ENCODE results near the gene RUNX3. TPM values are rescaled to one million over a fixed set of nuclear protein-coding genes. Genes with fewer than 3 reads are reported as not detected.

RUNX3 gene
- total RNA-seq, 2 donors from 2014 or later = 254 to 298 TPM

- no peaks in the 10 kb centered on the region for H3K27me3 Mint-ChIP-seq (ENCODE audit: low read depth)
- ATAC-seq (replicated peaks in 1 of 2) (no peak), DNase-seq (no peak)
- H3K4me1 Mint-ChIP-seq (ENCODE audit: low read depth) = peaks cover 77% of the 10 kb centered on the region
- no peaks in the 10 kb centered on the region for H3K9me3 Mint-ChIP-seq
- H3K36me3 Mint-ChIP-seq (ENCODE audit: insufficient read depth in 2 of 2) = peaks cover 8 to 14% of the 10 kb centered on the region in 2 donors
- H3K27ac Mint-ChIP-seq = peak overlapping the region; percentile 56
- H3K4me3 Mint-ChIP-seq = peak overlapping the region in 1 of 2 donors; percentile 48
Measured at GRCh38 chr1:24967962-24968361, 37.9 kb upstream of the RUNX3 start.

- ATAC-seq (replicated peaks in 1 of 2) (no peak), DNase-seq (no peak)
- peak overlapping the region in 1 of 2 donors; percentile 11 for H3K4me3 Mint-ChIP-seq
- peaks cover 10 to 14% of the 10 kb centered on the region in 2 donors for H3K36me3 Mint-ChIP-seq (ENCODE audit: insufficient read depth in 2 of 2)
- peaks cover 73% of the 10 kb centered on the region for H3K4me1 Mint-ChIP-seq (ENCODE audit: low read depth)
- H3K27me3 Mint-ChIP-seq (ENCODE audit: low read depth) = no peaks in the 10 kb centered on the region
- H3K27ac Mint-ChIP-seq = no peak overlapping the region
- no peaks in the 10 kb centered on the region for H3K9me3 Mint-ChIP-seq
Measured at GRCh38 chr1:24967555-24967954, 37.5 kb upstream of the RUNX3 start.

GRCh38 chr1:24966724-24967346 is 36.8 kb upstream of the RUNX3 start:
- peak overlapping the region; percentile 82 for H3K27ac Mint-ChIP-seq
- peak overlapping the region; percentile 67 to 89 for H3K4me3 Mint-ChIP-seq
- H3K4me1 Mint-ChIP-seq (ENCODE audit: low read depth) = peaks cover 71% of the 10 kb centered on the region
- H3K36me3 Mint-ChIP-seq (ENCODE audit: insufficient read depth in 2 of 2) = peaks cover 15 to 21% of the 10 kb centered on the region in 2 donors
- DNase-seq (peak; percentile 89 to 91), ATAC-seq (replicated peaks in 1 of 2) (peak; percentile 61 to 63)
- H3K27me3 Mint-ChIP-seq (ENCODE audit: low read depth) = no peaks in the 10 kb centered on the region
- no peaks in the 10 kb centered on the region for H3K9me3 Mint-ChIP-seq

- Mint-ChIP-seq H3K27ac (peak overlapping the region; percentile 99), H3K4me3 (peak overlapping the region; percentile 89 to 96)
Measured at GRCh38 chr1:24966121-24966723, 36.1 kb upstream of the RUNX3 start.

GRCh38 chr1:24965571-24965930 is 35.5 kb upstream of the RUNX3 start:
- DNase-seq (peak in 1 of 2 donors; percentile 48), ATAC-seq (replicated peaks in 1 of 2) (peak in 1 of 2 donors; percentile 1)
- peaks cover 21 to 30% of the 10 kb centered on the region in 2 donors for H3K36me3 Mint-ChIP-seq (ENCODE audit: insufficient read depth in 2 of 2)
- peak overlapping the region; percentile 89 to 96 for H3K4me3 Mint-ChIP-seq
- H3K4me1 Mint-ChIP-seq (ENCODE audit: low read depth) = peaks cover 71% of the 10 kb centered on the region
- peak overlapping the region; percentile 99 for H3K27ac Mint-ChIP-seq
- no peaks in the 10 kb centered on the region for H3K9me3 Mint-ChIP-seq
- H3K27me3 Mint-ChIP-seq (ENCODE audit: low read depth) = no peaks in the 10 kb centered on the region

More at GRCh38 chr1:24966121-24966723, 36.1 kb upstream of the RUNX3 start:
- DNase-seq = peak; percentile 52 to 55
- H3K4me1 Mint-ChIP-seq (ENCODE audit: low read depth) = peaks cover 71% of the 10 kb centered on the region
- H3K36me3 Mint-ChIP-seq (ENCODE audit: insufficient read depth in 2 of 2) = peaks cover 19 to 26% of the 10 kb centered on the region in 2 donors
- H3K27me3 Mint-ChIP-seq (ENCODE audit: low read depth) = no peaks in the 10 kb centered on the region
- peak; percentile 7 to 8 for ATAC-seq (replicated peaks in 1 of 2)
- H3K9me3 Mint-ChIP-seq = no peaks in the 10 kb centered on the region

- peak; percentile 96 to 97 for DNase-seq
- Mint-ChIP-seq H3K36me3 (ENCODE audit: insufficient read depth in 2 of 2) (peaks cover 24 to 33% of the 10 kb centered on the region in 2 donors), H3K27ac (peak overlapping the region; percentile 99), H3K9me3 (no peaks in the 10 kb centered on the region), H3K27me3 (ENCODE audit: low read depth) (no peaks in the 10 kb centered on the region), H3K4me1 (ENCODE audit: low read depth) (peaks cover 71% of the 10 kb centered on the region), H3K4me3 (peak overlapping the region; percentile 89 to 96)
- ATAC-seq (replicated peaks in 1 of 2) = peak; percentile 76 to 81
Measured at GRCh38 chr1:24964811-24965570, 34.9 kb upstream of the RUNX3 start.

- H3K27me3 Mint-ChIP-seq (ENCODE audit: low read depth) = no peaks in the 10 kb centered on the region
- H3K4me3 Mint-ChIP-seq = peak overlapping the region; percentile 89 to 96
- DNase-seq = no peak
- H3K36me3 Mint-ChIP-seq (ENCODE audit: insufficient read depth in 2 of 2) = peaks cover 26 to 37% of the 10 kb centered on the region in 2 donors
- no peaks in the 10 kb centered on the region for H3K9me3 Mint-ChIP-seq
- peak overlapping the region; percentile 99 for H3K27ac Mint-ChIP-seq
- no peak for ATAC-seq (replicated peaks in 1 of 2)
- peaks cover 75% of the 10 kb centered on the region for H3K4me1 Mint-ChIP-seq (ENCODE audit: low read depth)
Measured at GRCh38 chr1:24963943-24964693, 34.0 kb upstream of the RUNX3 start.

GRCh38 chr1:24963099-24963872 is 33.2 kb upstream of the RUNX3 start:
- H3K9me3 Mint-ChIP-seq = no peaks in the 10 kb centered on the region
- H3K27ac Mint-ChIP-seq = peak overlapping the region; percentile 99
- peaks cover 75% of the 10 kb centered on the region for H3K4me1 Mint-ChIP-seq (ENCODE audit: low read depth)
- ATAC-seq (replicated peaks in 1 of 2) (no peak), DNase-seq (no peak)
- peaks cover 26 to 37% of the 10 kb centered on the region in 2 donors for H3K36me3 Mint-ChIP-seq (ENCODE audit: insufficient read depth in 2 of 2)
- no peaks in the 10 kb centered on the region for H3K27me3 Mint-ChIP-seq (ENCODE audit: low read depth)
- H3K4me3 Mint-ChIP-seq = peak overlapping the region; percentile 89 to 96

- H3K27ac Mint-ChIP-seq = peak overlapping the region; percentile 99
- no peak for ATAC-seq (replicated peaks in 1 of 2)
- peaks cover 26 to 40% of the 10 kb centered on the region in 2 donors for H3K36me3 Mint-ChIP-seq (ENCODE audit: insufficient read depth in 2 of 2)
- H3K4me1 Mint-ChIP-seq (ENCODE audit: low read depth) = peaks cover 75% of the 10 kb centered on the region
- no peaks in the 10 kb centered on the region for H3K27me3 Mint-ChIP-seq (ENCODE audit: low read depth)
- H3K4me3 Mint-ChIP-seq = peak overlapping the region; percentile 89 to 96
- DNase-seq = no peak
- H3K9me3 Mint-ChIP-seq = no peaks in the 10 kb centered on the region
Measured at GRCh38 chr1:24961961-24962861, 32.1 kb upstream of the RUNX3 start.

- no peaks in the 10 kb centered on the region for H3K27me3 Mint-ChIP-seq (ENCODE audit: low read depth)
- no peaks in the 10 kb centered on the region for H3K9me3 Mint-ChIP-seq
- ATAC-seq (replicated peaks in 1 of 2) (no peak), DNase-seq (no peak)
- H3K4me1 Mint-ChIP-seq (ENCODE audit: low read depth) = peaks cover 75% of the 10 kb centered on the region
- peak overlapping the region; percentile 89 to 96 for H3K4me3 Mint-ChIP-seq
- peak overlapping the region; percentile 99 for H3K27ac Mint-ChIP-seq
- H3K36me3 Mint-ChIP-seq (ENCODE audit: insufficient read depth in 2 of 2) = peaks cover 30 to 44% of the 10 kb centered on the region in 2 donors
Measured at GRCh38 chr1:24961334-24961733, 31.3 kb upstream of the RUNX3 start.

- H3K4me1 Mint-ChIP-seq (ENCODE audit: low read depth) = peaks cover 75% of the 10 kb centered on the region
- H3K36me3 Mint-ChIP-seq (ENCODE audit: insufficient read depth in 2 of 2) = peaks cover 31 to 47% of the 10 kb centered on the region in 2 donors
- peak overlapping the region; percentile 89 to 96 for H3K4me3 Mint-ChIP-seq
- DNase-seq (no peak), ATAC-seq (replicated peaks in 1 of 2) (no peak)
- H3K9me3 Mint-ChIP-seq = no peaks in the 10 kb centered on the region
- H3K27me3 Mint-ChIP-seq (ENCODE audit: low read depth) = no peaks in the 10 kb centered on the region
- peak overlapping the region; percentile 80 for H3K27ac Mint-ChIP-seq
Measured at GRCh38 chr1:24960071-24960801, 30.2 kb upstream of the RUNX3 start.

Measured in activated T-cell treated with anti-CD3 and anti-CD28 coated beads, Interleukin-2, amount 50 U/mL, for 72 hours (primary cell).